Effector CD8-positive, alpha-beta T cell (primary cell): ENCODE measurements around the gene PLPPR3.

Experiments
- DNase-seq: peaks from one replicate; lab custom pipeline; 2025; lab: John Stamatoyannopoulos, UW
- total RNA-seq, 4 experiments: gene quantifications; one replicate each; lab custom pipeline; 2026; lab: John Stamatoyannopoulos, UW

PLPPR3 gene, protein sequence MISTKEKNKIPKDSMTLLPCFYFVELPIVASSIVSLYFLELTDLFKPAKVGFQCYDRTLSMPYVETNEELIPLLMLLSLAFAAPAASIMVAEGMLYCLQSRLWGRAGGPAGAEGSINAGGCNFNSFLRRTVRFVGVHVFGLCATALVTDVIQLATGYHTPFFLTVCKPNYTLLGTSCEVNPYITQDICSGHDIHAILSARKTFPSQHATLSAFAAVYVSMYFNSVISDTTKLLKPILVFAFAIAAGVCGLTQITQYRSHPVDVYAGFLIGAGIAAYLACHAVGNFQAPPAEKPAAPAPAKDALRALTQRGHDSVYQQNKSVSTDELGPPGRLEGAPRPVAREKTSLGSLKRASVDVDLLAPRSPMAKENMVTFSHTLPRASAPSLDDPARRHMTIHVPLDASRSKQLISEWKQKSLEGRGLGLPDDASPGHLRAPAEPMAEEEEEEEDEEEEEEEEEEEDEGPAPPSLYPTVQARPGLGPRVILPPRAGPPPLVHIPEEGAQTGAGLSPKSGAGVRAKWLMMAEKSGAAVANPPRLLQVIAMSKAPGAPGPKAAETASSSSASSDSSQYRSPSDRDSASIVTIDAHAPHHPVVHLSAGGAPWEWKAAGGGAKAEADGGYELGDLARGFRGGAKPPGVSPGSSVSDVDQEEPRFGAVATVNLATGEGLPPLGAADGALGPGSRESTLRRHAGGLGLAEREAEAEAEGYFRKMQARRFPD
- total RNA-seq, result 0 to 0.44 (median 0.09) reads per million in 4 experiments

DNA sequence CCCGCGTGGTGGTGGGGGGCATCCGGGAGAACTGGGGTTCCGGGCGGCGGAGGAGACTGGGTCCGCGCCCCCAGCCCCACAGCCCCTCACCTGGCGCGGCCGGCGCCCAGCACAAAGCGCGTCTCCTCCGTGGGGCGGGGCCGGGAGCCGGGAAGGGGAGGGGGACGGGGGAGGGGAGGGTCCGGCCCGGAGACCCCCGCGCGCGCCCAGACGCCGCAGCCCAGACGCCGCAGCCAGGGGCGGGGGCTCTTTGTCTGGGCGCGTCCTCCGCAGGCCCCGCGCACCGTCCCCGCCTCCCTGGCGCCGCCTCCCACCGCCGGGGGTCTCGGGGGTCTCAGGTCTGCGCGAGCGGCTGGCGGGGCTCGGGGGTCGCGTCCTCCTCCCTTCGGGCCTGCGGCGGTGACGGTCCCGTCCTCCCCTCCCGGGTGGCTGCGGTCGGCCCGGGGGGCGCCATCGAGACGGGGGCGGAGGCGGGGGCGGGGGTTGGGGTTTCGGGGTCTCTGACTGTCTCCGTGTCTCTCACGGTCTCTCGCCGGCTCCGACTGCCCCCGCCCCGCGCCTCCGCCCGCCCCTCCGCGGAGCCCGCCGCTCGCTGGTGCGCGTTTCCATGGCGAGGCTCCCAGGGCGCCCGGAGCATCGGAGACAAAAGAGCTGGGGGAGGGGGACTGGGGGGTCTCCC is at the start of gene PLPPR3:
Gene PLPPR3, minus strand, starts transcription at position 131 of the 679 bp plus-strand sequence. CDS start 396 bp downstream, outside the sequence.
- no peak for DNase-seq

DNA sequence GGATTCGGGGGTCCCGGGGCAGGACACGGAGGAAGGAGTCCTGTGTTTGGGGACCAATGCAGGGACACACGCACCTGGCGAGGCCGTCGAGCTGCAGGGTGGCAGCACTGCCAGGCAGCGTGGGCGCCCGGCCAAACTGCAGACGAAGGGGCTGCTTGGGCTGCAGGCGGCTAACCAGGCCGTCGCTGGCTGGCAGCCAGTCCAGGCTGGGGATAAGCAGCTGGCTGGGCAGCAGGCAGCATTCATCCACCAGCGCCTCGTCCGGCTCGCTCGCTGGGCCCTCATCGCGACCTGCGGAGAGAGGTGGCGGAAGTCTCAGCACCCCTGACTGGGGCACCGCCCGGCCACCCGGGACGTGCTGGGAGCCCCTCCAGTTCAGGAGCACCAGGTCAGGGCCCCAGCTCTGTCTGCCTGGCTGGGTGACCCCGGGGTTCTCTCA is 49.2 kb upstream of the PLPPR3 start:
- DNase-seq, result no peak

DNA sequence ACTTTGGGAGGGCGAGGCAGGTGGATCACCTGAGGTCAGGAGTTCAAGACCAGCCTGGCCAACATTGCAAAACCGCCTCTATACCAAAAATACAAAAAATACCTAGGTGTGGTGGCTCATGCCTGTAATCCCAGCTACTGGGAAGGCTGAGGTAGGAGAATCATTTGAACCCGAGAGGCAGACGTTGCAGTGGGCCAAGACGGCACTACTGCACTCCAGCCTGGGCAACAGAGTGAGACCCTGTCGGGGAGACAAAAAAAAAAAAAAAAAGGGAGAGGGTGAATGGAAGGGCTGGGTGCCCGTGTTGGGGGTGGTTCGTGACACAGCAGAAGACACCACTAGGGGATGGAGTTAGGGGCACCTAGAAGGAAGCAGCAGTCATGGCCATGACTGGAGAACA is 48.6 kb upstream of the PLPPR3 start:
- DNase-seq, result no peak

DNA sequence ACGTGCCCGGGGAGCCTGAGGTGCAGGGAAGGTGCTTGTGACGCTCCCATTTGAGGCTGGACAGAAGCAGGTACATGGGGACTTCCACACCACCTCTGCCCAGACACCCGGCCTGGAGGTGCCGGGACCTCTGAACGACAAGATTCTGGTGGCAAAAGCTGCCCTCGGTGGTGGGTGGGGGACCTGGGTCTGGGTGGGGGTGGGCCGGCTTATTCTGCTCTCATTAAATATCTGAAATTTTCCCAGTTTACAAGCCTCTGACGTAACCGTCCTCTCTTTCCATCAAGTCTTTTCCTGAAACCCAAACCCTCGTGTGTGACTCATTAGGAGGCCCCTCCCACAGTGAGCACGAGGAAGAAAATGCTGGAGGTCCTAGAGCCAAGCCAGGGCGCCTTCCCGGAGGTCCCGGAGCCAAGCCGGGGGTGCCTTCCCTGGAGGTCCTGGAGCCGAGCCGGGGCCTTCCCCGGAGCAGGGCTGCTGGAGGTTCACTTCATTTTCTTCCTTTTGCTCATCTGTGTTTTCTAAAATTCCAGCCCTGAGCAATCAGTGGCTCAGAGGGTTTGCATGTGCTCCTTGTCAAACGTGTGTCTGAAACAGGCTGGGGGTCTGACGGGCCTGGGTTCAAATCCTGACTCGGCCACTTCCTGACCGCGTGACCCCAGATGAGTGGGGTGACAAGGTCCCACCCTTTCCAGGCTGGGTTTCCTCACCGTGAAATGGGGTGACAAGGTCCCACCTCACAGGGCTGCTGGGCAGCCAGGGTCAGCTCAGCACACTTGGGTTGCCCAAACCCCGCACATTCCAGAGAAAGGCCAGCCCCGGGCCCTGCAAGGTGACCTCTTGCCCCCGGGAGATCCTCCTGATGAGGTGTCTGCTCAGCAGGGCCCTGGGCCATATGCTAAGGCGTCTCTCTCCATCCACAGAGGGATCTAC is 47.8 kb upstream of the PLPPR3 start:
- no peak for DNase-seq

DNA sequence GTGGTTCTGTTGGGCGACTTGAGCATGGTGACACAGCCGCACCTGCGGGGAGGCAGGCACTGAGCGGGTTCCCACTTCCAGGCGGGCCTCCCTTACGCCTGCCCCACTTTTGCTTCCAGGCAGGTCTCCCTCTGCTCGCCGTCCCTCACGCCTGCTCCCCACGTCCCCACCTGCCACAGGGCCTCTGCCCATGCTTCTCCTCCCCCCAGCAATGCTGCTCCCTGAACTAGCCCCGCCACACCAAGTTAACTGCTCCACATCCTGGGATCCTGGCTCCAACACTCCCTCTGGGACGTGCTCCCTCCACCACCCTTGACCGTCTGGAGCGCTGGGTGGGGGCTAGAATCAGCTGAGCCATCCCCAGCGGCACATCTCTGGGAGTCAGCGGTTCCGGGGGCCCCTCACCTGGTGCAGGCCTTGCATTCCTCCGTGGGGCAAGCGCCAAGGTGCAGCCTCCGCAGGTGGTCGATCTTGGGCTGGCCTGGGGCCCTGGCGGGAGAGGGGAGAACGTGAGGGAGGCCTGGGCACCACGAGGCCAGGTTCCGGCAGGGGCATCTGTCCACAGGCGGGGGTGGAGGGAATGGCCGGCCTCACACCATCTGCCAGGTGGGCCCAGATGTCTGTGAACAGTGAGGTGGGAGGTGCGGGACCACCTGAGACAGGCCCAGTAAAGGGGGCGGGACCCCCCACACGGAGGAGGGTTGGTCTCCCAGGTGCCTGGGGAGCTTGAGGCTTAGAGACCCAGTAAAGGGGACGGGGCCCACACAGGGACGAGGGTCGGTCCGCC is 46.9 kb upstream of the PLPPR3 start:
- no peak for DNase-seq

DNA sequence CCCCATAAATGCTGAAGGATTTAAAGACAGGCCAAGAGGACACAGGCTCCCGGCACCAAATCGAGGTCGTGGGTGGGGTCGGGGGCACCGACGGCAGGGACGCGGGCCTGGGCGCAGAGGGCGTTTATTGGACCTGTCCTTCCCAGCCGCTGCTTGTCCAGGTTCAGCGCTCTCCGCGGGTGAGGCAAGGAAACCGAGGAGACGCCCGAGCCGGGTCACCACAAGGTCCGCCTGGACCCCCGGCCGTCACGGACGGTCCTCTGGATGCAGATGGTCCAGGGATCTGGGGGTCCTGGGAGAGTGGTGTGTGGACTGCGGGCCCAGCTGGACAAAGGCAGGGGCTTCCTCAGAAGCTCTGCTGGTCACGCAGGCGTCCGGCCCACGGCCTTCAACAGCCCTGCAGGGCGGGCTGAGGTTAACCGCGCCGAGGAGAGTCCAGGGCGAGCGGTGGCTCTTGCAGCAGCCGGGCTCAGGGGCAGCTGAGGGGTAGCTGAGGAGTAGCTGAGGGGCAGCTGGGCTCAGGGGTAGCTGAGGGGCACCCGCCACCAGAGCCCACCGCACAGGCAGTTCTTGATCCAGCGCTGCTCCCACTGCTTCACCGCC is 46.2 kb upstream of the PLPPR3 start:
- DNase-seq, result no peak

DNA sequence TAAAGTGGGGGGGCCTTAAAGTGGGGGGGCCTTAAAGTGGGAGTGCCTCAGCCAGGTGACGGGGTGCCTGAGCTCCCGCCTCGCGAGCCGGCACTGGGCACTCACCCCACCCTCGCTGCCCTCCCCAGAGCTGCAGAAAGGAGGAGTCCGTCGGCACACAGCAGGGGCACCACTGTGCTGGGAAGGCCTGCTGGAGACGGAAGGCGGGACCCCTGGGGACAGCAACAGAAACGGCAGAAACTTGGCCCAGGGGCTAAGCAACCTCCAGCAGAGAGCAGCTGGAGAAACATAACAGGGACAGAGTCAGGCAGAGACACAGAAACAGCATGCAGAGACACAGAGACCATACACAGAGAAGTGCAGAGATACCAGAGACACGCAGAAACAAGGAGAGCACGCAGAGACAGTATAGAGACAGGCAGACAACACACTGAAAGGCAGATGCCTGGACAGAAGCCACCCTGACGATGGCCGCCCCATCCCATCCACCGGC is 45.6 kb upstream of the PLPPR3 start:
- no peak for DNase-seq

DNA sequence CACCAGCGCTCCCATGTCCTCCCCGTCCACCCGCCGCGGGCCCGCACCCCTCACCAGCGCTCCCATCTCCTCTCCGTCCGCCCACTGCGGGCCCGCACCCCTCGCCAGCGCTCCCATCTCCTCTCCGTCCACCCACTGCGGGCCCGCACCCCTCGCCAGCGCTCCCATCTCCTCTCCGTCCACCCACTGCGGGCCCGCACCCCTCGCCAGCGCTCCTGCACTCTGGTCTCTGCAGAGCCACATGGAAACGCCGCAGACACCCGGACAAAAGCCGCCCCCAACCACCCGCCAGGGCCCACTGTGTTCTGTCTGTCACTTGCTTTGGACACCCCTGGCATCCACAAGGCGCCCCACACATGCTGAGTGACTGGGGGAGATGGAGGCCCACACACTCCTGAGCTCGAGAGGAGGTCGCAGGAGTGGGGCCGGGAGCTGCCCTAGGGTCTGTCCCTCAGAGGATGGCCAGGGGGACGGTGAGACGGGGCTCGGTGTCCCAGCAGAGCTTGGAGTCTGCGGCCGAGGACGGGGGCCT is 45.1 kb upstream of the PLPPR3 start:
- no peak for DNase-seq

DNA sequence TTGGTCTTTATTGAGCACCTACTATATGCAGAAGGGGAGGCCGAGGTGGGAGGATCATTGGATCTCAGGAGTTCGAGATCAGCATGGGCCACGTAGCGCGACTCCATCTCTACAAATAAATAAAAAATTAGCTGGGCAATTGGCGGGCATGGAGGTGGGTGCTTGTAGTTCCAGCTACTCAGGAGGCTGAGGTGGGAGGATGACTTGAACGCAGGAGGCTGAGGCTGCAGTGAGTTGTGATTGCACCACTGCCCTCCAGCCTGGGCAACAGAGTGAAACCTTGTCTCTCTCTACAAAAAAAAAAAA is 41.5 kb upstream of the PLPPR3 start:
- no peak for DNase-seq

DNA sequence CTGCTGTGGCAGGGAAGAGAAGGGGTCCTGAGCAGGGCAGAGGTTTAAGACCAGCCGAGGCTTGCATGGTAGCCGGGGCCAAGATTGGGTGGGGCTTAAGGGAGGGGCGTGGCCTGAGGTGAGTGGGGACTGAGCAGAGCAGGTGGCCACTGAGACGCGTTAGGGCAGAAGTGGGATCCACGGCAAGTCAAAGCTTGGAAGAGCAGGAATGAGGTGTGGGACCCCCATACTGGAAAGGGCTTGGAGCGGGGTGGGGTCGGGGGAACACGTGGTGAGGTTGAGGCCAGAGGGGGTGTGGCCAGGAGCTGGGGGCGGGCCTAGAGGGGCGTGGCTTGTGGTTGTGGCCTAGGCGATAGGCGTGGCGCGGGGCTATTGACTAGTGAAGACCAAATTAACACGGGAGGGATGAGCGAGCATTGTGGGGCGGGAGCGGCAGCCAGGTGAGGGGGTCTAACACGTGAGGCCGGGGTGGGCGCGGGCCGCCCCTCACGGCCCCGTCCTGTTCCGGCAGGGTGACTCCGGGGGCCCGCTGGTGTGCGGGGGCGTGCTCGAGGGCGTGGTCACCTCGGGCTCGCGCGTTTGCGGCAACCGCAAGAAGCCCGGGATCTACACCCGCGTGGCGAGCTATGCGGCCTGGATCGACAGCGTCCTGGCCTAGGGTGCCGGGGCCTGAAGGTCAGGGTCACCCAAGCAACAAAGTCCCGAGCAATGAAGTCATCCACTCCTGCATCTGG is 41.0 kb upstream of the PLPPR3 start:
- peak; percentile 67 for DNase-seq

DNA sequence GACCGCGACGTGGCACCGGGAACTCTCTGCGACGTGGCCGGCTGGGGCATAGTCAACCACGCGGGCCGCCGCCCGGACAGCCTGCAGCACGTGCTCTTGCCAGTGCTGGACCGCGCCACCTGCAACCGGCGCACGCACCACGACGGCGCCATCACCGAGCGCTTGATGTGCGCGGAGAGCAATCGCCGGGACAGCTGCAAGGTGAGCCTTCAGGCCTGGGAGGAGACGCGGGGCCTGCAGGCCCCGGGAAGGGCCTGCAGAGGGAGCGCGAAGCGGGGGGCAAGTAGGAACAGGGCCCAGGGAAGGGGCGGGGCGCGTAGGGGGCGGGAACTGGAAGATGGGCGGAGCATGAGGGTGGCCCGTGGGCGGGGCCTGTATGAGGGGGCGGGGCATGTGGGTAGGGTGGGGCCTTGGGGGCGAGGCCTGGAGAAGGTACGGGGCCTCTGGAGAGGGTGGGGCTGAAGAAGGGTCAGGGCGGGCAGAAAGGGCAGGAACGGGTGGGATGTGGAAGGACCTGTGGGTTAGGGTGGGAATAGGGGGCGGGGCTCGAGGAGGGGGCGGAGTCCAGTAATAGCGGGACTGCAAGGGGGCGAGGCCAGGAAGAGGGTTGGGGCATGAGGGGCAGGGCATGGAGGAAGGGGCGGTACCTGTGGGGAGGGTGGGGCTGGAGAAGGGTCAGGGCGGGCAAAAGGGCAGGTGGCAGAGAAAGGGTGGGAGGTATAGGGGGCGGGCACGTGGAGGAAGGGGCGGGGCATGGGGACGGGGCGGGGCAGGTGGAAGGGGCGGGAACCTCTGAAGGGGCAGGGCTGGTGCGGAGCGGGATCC is 40.2 kb upstream of the PLPPR3 start:
- DNase-seq, result peak; percentile 71

DNA sequence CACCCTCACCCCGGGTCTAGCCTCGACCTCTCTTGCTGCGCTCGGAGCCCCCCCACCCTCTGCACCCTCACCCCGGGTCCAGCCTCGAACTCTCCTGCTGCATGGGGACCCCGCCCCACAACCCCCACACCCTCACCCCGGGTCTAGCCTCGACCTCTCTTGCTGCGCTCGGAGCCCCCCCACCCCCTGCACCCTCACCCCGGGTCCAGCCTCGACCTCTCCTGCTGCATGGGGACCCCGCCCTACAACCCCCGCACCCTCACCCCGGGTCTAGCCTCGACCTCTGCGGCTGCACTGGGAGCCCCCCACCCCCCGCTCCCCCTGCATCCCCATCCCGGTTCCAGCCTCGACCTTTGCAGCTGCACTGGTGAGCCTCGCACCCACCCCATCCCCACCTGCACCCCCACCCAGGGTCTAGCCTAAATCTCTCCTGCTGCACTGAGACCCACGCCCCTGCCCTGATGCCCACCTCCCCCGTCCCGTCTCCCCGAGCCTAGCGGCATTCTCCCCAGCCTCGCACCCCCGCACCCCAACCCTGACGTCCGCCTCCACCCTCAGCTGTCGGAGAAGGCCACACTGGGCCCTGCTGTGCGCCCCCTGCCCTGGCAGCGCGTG is 39.5 kb upstream of the PLPPR3 start:
- no peak for DNase-seq

DNA sequence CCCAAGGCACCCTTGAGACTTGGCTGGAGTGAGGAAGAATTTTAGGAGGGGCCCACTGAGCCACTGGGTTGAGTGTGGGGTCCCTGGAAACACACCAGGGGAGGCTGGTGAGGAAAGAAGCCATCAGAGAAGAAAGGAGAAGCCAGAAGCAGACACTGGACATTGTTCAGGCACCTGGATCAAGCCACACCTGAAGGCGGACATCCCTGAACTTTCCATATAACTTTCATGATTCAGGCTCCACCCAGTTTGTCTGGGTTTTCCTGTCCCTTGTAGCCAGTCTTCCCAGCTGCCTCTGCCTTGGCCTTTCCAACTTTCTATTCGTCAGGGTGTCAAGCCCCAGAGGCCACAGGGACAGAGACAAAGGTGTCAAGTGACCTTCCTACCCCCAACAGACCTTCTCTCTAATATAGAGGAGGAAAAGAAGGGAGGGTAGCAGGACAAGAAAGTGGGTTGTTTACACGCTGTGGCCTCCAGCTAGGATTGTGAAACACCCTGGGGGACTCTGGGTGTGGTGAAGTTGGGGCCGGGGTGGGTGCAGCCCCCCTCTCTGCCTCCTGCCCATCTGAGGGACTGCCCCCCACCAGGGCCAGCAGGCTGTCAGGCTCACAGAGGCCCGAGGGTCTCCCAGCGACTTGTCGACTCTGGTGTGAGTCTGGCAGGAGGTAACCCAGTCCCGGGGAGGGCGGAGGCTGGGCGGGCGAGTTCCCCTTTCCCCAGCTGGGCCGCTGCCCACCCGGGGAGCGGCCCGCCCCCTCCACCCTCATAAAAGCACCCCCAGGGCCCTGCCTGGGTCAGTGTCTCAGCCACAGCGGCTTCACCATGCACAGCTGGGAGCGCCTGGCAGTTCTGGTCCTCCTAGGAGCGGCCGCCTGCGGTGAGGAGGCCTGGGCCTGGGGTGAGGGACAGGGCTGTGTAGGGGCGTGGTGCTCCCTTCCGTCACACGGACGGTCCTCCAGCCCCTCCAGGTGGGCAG is 37.4 kb upstream of the PLPPR3 start, which contains the start of gene CFD:
Gene CFD, plus strand, starts transcription at position 797 of the 976 bp plus-strand sequence. Its CDS starts 26 bp downstream, at position 823.
- DNase-seq, result no peak

DNA sequence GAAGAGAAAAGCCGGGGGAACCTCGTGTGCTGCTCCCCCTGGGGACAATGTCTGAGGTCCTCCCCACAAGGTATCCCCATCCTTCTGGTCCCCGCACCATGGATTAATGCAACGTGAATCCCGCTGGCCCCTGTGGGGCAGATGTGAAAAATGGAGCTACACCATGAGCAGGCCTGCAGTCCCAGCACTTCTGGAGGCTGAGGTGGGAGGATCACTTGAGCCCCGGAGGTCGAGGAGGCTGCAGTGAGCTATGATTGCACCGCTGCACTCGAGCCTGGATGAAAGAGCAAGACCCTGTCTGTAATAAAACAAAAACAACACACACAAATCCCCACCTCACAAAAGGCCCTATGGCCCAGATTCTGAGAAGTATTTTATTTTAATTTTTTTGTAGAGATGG is 36.5 kb upstream of the PLPPR3 start:
- no peak for DNase-seq

DNA sequence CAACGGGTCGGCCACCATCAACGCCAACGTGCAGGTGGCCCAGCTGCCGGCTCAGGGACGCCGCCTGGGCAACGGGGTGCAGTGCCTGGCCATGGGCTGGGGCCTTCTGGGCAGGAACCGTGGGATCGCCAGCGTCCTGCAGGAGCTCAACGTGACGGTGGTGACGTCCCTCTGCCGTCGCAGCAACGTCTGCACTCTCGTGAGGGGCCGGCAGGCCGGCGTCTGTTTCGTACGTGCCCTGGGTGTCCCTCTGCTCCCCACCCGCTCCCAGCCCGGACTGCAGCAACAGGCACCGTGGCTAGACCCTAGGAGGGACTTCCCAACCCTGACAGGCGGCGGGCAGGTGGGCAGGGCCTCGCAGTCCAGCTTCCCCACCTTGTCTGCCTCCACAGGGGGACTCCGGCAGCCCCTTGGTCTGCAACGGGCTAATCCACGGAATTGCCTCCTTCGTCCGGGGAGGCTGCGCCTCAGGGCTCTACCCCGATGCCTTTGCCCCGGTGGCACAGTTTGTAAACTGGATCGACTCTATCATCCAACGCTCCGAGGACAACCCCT is 33.9 kb upstream of the PLPPR3 start:
- no peak for DNase-seq

DNA sequence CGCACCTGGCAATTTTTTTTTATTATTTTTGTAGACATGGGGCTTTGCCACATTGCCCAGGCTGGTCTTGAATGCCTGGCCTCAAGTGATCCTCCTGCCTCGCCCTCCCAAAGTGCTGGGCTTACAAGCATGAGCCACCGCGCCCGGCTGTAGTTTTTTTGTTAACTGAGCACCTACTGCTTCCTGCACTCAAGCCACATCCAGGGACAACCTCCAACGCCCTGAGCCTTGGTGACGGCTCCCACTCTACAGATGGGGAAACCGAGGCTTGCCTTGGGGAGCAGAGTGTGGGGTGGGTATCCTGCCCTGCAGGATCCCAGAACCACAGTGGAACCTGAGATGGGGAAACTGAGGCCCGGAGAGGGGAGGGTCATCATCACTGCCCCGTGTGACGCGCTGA is 33.4 kb upstream of the PLPPR3 start:
- DNase-seq, result no peak
